CD4-positive, alpha-beta T cell treated with Interleukin-17A for 4 hours (primary cell): ENCODE data around the gene SHC1.

ENCODE experiments used
- DNase-seq: peaks from one replicate; pipeline ENCODE4 v3.0.0-alpha.2; 2020; ENCODE audit warnings: mixed read lengths

The SHC1 gene

GRCh38 chr1:155007251-155007828, 36.8 kb upstream of the SHC1 start:
- DNase-seq, result no peak

DNA sequence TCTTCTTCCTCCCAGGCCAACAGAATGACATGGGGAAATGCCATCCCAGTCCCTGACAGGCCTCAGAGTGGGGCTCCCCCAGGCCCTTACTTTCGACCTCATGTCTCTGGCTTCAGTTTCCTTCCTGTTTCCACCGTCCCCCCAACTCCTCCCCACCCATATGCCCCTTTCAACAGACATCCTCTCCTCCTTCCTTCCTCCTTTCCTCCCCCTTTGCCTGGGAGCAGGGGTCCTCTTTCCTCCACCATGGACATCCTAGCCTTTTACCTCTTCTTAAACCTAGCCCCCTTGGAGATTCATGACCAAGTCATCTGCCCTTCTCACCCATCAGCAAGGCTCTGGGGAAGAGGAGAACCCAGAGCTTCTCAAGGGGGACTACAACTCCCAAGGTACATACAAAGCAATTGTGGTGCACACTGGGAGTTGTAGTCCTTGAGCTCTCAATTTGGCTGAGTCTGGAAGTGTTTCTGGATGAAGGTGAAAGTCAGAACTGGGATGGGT, 36.1 kb upstream of the SHC1 start:
- peak; percentile 57 for DNase-seq

GRCh38 chr1:155005076-155006011, 34.8 kb upstream of the SHC1 start:
- DNase-seq, result peak; percentile 62

DNA sequence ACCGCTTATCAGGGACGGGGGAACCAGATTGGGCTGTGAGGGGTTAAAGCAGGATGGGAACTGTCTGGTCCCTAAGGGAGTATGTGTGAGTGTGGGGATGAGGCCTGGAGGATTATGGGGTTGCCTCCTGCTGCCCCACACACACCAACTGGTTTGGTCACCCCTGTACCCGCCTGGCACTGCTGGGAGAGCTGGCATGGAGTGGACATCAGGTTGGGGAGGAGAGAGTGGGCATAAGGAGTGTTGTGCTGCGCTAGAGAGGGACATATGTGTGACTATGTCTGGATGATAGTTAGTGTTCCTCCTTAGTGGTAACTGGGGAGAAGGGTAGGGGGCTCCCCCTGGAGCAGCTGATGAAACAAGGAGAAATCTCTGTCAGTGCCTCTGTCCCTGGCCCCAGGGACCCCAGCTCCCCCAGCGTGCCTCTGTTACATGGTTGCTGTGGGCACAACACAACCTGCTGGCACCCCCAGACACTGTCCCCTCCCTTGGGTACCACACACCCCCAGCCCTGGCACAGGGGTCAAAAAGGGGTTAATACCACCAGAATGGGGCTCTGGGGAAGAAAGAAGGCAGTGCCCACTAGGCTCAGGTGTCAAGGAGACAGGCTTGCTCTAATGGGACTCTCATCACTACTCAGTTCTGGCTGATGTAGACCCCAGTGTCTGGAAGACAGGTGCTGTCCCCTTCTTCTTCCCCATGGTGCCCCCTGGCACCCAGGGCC, 34.0 kb upstream of the SHC1 start:
- DNase-seq, result no peak

- peak; percentile 26 for DNase-seq
These were observed 33.3 kb upstream of the SHC1 start for GRCh38 chr1:155003766-155004351.

GRCh38 chr1:155003227-155003765, 32.7 kb upstream of the SHC1 start:
- DNase-seq, result peak; percentile 47

GRCh38 chr1:155002464-155003226, 32.1 kb upstream of the SHC1 start, which contains the start of gene ZBTB7B:
TSS of gene ZBTB7B (plus strand) at chr1:155002802. CDS start at chr1:155014661, 11,859 bp downstream.
- no peak for DNase-seq

GRCh38 chr1:155001675-155002463, 31.3 kb upstream of the SHC1 start:
- peak; percentile 99 for DNase-seq

- DNase-seq, result no peak
These were observed 30.8 kb upstream of the SHC1 start for GRCh38 chr1:155001425-155001674.

- DNase-seq, result peak; percentile 82
These were observed 30.3 kb upstream of the SHC1 start for GRCh38 chr1:155000726-155001424.

DNA sequence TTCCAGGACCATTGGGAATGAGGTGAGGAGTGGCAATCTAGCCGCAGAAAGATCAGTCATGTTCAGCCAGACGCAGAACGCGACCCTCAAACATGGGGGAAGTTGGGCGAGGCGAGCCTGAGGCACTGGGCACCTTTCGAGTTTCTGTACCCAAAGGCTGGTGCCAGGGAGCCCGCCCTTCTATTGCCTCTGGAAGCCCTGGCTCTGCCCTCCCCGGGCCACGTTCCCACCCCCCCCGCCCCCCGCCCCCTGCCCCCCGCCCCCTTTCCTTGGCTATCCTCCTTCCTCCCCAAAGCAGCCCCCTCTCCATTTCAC, 29.8 kb upstream of the SHC1 start:
- peak; percentile 41 for DNase-seq

DNA sequence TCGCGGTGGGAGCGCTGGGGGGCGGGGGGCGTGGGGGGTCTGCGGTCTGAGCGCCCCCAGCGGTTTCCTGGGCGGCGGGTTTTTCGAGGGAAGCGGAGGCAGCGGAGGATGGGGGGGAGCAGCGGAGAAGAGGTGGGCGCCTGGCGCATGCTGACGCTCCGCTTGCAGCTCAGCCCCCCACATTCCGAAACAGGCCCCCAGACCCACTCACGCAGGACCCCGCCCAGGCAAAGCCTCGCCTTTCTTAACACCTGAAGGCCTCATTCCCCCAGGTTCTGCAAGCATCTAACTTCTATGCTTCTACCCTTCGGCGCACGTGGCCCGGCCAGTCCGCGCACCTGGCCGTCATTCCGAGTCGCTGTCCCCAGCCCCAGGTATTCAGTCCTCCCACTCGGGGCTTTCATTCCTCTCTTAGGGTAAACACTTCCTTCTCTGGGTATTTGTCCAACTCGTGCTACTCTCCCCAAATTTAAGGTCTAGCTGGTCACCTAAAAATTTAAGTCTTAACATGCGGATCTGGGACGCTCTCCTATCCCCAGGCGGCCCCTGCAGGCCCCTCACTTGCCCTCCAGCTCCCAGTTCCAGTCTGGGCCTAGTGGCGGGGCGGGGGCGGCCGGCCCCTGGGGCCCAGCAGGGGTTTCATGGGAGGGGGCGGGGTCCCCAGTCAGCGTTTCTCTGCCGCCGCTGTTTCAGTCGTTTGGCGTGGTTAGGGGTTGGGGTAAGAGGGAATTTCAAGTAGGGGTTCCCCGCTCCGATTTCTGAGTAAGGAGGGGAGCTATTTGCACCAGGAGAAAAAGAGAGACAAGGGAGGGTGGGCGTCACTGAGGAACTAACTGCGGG, 29.2 kb upstream of the SHC1 start:
- peak; percentile 45 for DNase-seq

GRCh38 chr1:154998818-154999570, 28.4 kb upstream of the SHC1 start:
- peak; percentile 81 for DNase-seq

DNA sequence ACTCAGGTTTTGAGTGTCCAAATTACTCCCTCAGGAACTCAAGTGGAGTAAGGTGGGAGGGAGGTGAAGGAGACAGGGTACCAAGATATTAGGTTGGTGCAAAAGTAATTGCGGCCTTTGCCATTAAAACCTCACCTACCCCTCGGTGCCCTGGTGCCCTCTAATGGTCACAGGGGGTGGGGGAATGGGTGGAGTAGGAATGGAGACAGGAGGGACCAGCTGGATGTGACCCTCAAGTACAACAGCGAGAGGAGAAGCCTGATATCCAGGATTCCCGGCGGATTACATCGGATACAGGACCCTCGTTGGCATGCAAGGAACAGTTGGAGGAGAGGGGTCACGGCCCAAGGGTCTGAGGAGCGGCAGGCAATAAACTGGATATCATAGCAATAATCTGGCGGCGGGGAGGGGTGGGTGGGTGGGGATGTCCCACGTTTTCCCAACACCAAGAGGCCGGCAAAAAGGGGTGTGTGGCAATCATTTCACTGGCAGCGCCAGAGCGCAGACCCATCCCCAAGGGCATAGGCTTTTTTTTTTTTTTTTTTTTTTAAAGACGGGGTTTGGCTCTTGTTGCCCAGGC, 27.7 kb upstream of the SHC1 start:
- DNase-seq, result no peak

- DNase-seq, result no peak
These were observed 26.6 kb upstream of the SHC1 start for GRCh38 chr1:154996966-154997701.

DNA sequence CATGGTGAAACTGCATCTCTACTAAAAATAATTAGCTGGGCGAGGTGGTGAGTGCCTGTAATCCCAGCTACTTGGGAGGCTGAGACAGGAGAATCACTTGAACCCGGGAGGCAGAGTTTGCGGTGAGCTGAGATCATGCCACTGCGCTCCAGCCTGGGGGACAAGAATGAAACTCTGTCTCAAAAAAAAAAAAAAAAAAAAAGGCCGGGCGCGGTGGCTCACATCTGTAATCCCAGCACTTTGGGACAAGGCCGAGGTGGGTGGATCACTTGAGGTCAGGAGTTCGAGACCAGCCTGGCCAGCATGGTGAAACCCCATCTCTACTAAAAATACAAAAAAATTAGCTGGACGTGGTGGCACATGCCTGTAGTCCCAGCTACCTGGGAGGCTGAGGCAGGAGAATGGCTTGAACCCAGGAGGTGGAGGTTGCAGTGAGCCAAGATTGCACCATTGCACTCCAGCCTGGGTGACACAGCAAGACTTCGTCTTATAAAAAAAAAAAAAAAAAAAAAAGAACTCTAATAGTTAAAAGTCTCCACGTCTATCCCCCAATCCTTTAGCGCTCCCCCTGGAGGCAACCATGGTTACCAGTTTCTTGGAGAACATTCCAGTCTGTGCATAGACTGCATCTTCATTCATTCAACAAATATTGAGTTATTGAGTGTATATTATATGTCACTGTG, 24.9 kb upstream of the SHC1 start:
- DNase-seq, result peak; percentile 52

GRCh38 chr1:154994591-154994990, 24.0 kb upstream of the SHC1 start:
- DNase-seq, result no peak

DNA sequence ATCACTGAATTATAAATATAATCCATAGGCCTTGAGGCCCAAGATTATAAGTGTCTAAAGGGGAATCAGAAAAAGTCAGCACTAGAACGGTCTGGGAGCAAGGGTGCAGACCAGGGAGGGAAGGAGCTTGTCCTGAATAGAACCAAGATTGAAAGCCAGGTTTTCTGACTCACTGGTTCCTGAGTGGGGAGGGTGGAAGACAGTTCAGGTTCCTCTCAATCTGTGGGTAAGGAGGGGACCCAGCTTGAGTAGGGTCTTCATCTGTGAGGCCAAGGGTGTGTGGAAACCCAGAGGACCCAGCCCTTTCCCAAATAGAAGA, 23.7 kb upstream of the SHC1 start:
- DNase-seq, result no peak
